HUDEP-2 (cell line): ENCODE measurements around the gene AQP5.

Source experiments
- DNase-seq, 76 experiments: peaks; one replicate each; lab custom pipeline; 2025; ENCODE audit not compliant: unreplicated experiment in 76 of 76; lab: John Stamatoyannopoulos, UW

The AQP5 gene

GRCh38 chr12:49930515-49931288 lies 31.0 kb upstream of the AQP5 start:
- DNase-seq, result no peak

- no peak for DNase-seq
Observed at GRCh38 chr12:49932023-49932422, 29.6 kb upstream of the AQP5 start.

- no peak for DNase-seq
Observed at GRCh38 chr12:49932533-49933130, 29.0 kb upstream of the AQP5 start.

DNA sequence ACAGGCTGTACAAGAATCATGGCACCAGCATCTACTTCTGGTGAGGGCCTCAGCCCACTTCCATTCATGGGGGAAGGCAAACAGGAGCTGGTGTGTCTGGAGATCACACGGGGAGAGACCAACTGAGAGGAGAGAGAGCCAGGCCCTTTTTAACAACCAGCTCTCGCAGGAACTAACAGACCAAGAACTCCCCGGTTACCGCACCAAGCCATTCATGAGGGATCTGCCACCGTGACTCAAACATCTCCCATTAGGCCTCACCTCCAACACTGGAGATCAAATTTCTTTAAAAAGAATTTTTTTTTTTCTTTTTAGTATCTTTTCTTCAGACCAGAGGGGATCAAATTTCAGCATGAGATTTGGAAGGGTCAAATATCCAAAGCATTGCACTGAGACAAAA lies 27.9 kb upstream of the AQP5 start:
- no peak for DNase-seq

GRCh38 chr12:49934505-49934904 lies 27.2 kb upstream of the AQP5 start:
- no peak for DNase-seq

- DNase-seq, result no peak
Observed at GRCh38 chr12:49936925-49937324, 24.7 kb upstream of the AQP5 start.

DNA sequence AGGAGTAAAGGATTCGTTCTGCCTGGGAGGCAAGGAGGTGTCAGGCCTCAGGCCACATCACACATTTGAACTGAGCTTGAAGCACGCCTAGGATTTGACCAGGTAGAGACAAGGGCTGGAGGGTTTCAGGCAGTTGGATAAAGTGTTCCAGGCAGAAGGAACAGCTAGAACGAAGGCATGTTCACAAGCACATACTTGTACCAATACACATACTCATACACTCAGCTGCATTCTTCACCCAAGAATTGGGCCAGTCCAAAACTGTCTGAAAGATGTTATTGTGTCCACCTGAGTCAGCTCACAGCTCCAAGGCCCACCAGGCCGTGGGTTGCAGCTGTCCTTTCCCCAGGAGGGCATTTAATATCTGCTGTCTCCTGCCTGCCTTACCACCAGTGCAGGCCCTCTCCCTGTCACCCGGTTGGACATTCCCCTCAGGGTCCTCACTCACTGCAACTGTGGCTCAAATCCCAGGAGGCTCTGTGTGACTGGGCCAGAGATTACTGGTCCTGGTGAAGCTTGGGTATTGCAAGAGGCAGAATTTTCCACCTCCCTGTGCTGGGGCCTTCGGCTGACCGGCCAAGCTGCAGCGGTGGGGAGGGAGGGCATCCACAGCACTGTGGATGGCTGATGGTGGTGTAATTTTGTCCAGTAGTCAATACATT lies 23.9 kb upstream of the AQP5 start:
- no peak for DNase-seq

DNA sequence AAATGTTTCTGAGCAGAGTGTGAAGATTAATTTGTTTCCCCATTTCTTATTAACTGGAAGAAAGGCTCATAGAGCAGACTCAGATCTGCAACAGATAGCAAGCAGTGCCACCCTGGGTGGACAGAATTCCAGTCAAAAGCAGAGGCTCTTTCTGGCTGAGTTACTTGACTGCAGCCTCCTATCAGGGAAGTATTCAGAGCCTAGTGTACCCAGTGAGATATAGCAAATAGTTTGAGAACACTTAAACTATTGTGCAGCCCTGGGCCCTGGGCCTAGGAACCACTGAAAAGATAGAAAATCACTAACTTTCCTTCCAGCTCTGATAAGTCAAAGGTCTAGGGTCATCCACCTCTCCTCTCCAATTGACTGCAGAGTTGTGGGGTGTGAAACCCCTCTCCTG lies 22.4 kb upstream of the AQP5 start:
- no peak for DNase-seq

DNA sequence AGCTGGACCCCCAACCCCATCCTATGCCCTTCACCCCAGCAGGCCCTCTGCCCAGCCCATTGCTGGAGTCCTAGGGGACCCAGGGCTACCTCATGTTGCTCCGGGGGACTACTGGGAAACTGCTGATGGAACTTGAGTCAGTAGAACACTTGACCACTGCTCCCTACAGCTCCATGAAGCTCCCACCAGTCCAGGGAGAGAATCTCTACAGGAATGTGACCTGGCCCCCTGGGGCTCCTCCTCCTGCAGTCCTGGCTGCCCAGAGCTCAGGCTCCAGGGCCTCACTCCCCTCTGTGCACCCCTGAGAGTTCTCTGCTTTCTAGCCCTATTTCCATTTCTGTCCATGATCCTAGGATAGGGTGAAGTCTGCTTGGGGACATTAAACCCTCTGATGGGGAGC lies 22.0 kb upstream of the AQP5 start:
- DNase-seq, result no peak

DNA sequence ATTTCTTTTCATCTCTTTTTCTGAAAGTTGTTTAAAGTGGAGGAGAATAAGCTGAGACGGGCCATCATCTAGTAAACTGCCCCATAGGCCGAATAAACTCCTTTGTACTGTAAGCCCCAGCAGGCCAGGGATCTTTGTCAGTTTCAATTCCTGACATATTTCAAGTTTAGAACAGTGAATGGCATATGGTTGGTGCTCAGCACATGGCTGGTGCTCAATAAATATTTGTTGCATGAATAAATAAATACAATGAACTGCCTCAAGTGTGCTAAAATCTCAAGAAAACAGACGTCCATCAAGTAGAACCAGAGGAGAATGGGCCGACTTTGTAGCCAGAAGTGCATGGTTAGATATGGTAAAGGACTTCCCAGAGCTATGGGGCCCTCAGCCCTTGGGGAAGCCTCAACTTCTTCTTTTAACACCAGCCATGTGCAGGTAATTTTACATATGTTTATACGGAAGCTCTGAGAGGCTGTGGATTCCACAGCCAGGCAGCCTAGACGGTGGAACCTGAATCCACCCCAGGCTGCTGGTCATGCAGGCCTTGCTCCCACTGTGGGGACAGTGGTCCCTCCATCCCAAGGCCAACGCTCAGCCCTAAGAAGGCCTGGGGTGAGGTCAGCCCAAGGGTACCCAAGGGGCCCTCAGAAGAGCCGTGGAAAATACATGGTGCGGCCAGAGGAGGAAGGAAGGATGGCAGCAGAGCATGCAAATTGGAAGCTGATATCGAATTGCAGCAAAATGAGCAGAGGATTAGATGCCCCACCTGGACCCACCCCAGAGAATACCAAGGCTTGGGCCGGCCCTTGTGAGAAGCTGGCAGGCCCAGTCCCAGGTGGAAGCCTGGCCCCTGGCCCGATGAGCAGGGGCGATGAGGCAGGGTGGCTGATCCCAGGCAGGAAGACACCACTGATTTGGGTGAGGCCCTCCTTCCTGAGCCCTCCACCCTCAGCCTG lies 19.8 kb upstream of the AQP5 start:
- no peak for DNase-seq

DNA sequence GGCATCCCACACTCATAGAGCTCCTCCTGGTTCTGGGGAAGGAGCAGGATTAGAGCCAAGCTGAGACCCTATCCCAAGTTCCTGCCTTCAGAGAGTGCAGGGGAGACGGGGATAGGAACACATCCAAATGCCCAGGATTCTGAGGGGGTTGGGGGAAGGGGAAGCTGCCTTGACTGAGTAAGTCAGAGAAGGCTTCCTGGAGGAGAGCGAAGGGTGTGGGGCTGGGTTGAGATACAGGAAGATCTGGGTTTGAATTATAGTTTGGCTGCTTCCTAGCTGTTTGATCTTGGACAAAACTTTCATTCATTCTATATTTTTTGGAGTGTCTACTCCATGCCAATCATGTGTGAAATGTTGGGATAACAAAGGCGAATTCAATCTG lies 19.2 kb upstream of the AQP5 start:
- DNase-seq, result no peak

- DNase-seq, result no peak
Observed at GRCh38 chr12:49942921-49943624, 18.6 kb upstream of the AQP5 start.

DNA sequence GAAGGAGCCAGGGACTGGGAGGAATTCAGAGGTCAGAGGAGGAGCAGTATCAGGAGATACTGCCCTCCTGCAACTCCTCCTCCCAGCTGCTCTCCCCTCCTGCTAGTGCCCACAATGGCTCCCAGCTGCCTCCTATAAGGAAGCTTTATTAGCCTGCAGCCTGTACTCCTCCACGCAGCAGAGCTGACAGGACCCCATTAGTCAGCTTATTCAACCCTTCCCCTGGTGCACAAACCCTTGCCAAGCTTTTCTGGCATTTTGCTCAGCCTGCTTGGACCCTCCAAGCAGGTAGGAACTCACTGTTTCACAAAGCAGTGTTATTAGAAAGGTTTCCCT lies 18.1 kb upstream of the AQP5 start:
- no peak for DNase-seq

GRCh38 chr12:49944046-49944445 lies 17.6 kb upstream of the AQP5 start:
- DNase-seq, result no peak

DNA sequence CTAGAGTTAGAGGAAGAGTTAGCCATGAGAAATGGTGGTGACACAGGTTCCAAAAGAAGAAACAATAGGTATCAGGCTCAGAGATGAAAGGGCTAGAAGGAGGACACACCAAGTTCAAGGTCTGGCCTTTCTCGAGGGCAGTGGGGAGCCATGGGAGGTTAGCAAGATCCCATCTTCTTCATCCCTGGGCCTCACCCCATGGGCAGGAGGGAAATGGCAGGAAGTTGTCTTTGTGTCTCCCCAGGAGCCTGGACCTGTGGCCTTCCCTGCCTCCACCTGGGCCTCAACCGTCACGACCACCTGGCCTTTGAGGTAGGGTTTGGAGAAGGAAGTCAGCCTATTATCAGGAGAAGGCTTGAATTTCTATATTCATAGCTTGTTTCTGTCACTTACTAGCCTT lies 17.0 kb upstream of the AQP5 start:
- DNase-seq, result no peak

DNA sequence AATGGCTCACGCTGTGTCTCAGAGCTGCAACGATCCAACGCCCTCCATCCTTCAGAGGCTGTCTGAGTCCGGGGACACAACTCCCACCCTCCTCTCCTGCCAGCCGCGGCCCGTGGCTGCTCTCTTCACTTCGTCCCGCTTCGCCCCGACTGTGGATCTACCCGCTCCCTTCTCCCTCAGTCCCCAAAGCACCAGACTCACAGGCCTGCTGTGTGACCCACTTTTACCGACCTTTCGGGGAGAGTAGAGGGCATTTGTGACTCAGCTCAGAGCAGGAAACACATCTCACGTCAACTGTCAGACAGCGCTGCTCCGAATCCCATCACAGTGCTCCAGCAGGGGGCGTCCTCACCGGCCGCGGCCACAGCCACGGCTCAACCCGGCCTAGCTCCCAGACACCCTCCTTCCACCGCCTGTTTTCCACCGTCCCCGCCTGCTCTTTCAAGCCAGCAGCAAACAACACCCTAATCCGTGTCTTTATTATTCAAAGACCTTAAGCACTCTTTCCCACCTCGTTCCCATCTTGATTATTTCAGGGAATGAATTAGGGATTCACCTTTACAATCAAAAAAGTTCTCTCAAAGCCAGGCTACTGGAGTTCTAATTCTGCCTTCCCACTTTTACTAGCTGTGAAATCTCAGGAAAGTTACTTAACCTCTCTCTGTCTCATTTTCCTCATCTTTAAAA lies 16.1 kb upstream of the AQP5 start:
- DNase-seq, result peak in 63 of 76 experiments; percentile 9 to 79 (median 53)

DNA sequence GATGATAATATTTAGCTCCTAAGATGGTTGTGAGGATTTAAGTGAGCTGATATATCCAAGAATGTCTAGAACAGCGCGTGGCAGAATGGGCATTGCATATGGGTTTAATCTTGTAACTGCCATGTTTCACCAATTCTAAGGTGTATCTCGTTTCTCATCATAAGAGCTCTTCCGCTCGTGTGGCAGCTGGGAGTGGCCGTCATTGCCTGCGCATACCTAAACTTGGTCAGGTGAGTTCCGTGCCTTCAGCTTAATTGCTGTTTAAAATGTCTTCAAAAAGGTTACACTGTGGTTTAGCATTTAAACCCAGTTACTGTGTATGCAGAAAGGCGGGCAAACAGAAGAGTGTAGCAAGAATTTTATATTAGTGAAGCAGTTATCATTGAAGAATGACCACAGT lies 15.6 kb upstream of the AQP5 start:
- no peak for DNase-seq

- DNase-seq, result no peak
Observed at GRCh38 chr12:49946497-49946896, 15.2 kb upstream of the AQP5 start.

DNA sequence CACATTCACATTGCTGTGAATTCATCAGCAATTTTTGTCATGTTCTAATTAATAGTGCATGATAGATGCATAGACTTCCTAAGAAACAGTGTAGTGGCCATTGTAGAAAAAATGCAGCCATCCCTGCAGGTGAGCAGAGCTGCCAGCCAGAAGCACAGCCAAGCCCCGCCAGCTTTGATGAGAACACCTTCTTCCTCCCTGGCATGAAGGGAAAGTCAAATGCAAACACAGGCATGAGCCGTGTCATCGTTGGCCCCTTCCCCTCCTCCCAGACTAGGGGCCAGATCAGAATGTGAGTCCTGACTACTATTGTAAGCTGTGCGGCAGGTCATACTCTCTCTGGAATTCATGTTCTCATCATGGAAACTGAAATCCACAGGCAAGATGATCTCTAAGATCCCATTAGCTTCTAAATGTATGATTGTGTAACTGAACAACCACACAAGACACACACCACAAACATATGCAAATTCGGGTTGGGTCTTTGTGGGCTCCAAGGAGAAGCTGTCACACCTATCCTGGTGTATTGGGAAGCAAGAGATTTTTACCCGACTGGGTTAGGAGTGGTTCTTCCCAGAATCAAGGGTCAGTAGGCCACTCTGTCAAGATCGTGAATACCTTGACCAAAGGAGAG lies 14.0 kb upstream of the AQP5 start:
- no peak for DNase-seq
